NCI-H1417 (cell line): ENCODE data around the gene DHRS3.
"Not testable (repeated sequence)": the region's sequence is repeated elsewhere in the genome, so short reads cannot be mapped to it uniquely, and the experiment has no call there.

Experiments
- DNase-seq, 3 experiments: peaks; one replicate each; lab custom pipeline; 2025; lab: John Stamatoyannopoulos, UW

The DHRS3 gene

DNA sequence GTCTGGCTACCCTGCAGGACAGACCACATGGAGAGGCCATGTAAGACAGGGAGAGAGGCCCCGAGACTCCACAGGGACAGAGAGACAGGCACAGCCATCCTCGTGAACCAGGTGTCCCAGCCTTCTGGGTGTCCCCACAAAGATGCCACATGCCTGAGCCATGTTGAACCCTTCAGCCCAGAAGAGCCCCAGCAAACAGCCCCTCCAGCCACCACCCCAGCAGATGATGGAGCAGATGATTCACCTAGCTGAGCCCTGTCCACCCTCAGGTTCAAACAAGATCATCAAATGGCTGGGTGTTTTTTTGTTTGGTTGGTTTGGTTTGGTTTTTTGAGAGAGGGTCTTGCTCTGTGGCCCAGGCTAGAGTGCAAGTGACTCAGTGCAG is 78.7 kb downstream of the DHRS3 start:
- no peak for DNase-seq

DNA sequence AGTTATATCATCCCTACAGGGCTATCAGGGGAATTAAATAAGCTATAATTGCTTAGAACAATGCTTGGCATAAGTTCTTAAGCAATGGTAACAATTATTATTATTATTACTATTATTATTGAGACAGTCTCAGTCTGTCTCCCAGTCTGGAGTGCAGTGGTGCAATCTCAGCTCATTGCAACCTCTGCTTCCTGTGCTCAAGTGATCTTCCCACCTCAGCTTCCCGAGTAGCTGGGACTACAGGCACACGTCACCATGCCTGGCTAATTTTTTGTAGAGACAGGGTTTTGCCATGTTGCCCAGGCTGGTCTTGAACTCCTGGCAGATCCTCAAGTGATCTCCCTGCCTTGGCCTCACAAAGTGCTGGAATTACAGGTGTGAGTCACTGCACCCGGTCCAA is 79.5 kb downstream of the DHRS3 start:
- not testable (repeated sequence) for DNase-seq

DNA sequence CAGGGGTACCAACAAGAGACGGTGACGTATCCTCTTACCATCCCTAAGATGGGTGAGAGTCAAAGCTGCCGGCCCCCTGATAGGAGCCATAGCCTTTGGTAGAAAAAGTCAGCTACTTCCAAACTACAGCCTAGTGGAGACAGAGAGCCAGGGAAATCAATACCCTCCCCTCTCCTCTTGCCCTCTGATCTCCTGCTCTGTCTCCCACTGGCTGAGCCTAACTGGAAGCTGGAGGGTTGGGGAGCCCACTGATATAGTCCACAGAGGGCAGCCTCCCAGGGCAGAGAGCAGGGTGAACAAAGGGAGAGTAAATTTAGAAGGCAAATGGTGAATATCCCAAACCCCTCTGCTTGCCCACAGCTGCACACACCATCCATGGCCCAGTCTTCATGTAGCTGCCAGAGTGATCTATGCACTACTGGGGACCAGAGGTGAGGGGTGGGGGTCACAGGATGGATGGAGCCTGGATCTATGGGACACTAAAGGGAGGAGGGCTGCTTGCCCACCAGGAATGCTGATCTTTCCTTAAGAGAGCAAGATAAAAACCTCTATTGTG is 80.0 kb downstream of the DHRS3 start:
- no peak for DNase-seq

DNA sequence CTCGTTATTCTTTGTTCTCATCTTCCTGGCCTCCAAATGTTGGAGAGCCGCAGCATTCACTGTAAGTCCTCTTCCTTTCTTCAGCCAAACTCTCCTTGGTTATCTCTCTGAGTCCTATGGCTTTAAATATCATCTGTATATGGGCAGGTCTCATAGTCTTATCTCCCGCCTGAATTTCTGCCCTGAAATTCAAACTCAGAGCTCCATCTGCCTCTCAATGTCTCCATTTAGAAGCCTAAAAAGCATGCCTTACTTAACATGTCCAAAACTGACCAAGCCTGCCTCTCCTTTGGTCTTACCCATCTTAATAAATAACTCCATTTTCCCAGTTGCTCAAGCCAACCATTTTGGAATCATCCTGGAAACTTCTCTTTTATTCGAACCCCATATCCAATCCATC is 80.7 kb downstream of the DHRS3 start:
- DNase-seq: no peak

DNA sequence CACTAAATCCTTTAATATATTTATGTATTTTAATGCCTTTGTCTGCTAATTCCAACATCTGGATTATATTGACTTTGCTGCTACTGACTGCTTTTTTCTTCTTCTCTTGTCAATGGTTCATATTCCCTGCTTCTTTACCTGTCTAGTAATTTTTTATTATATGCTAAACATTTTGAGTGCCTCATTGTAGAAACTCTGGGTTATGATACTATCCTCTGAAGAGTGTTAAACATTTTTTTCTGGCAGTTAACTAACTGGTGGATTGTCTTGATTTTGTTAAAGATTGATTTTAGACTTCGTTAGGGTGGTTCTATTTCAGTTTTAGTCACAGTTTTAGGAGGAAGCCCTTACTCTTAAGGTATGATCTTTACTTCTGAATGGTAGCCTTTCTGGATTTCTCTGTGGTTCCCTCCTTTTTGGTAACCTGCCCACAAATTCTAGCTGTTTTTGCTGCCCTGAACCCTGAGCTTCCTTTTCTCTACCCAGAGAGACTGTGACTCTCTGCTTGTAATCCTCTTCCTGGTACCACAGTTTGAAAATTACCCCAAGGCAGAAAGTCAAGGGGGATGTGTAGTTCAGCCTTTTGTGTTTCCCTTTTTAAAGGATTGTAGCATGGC is 81.9 kb downstream of the DHRS3 start:
- DNase-seq: no peak

DNA sequence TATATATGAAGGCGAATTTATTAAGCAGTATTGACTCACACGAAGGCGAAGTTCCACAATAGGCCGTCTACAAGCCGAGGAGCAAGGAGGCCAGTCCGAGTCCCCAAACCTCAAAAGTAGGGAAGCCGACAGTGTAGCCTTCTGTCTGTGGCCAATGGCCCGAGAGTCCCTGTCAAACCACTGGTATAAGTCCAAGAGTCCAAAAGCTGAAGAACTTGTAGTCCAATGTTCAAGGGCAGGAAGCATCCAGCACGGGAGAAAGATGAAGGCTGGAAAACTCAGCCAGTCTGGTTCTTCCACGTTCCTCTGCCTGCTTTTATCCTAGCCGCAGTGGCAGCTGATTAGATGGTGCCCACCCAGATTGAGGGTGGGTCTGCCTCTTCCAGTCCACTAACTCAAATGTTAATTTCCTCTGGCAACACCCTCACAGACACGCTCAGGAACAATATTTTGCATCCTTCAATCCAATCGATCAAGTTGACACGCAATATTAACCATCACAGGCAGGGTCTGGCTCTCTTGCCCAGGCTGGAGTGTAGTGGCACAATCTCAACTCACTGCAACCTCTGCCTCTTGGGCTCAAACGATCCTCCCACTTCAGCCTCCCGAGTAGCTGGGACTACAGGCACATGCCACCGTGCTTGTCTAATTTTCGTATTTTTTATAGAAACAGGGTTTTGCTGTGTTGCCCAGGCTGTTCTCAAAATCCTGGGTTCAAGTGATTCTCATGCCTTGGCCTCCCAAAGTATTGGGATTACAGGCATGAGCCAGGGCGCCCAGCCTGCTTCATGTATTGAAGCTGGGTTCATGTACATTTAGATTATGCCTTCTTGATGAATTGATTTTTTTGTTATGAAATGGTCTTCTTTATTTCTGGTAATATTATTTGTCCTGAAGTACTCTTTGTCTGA is 85.3 kb downstream of the DHRS3 start:
- no peak for DNase-seq

DNA sequence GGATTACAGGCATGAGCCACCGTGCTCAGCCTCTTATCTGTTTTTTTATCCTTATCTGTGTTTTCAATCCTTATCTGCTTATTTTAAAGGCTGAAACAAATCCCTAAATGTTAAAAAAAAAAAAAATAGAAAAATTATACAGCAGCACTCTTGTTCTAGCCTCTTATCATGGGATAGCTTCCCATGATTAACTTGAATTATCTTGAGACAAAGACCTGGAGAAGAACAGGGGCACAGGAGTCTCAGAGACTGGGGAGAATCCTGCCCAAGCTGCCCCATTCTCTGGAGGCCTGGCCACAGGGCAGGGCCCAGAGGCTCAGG is 86.9 kb downstream of the DHRS3 start:
- DNase-seq: no peak

DNA sequence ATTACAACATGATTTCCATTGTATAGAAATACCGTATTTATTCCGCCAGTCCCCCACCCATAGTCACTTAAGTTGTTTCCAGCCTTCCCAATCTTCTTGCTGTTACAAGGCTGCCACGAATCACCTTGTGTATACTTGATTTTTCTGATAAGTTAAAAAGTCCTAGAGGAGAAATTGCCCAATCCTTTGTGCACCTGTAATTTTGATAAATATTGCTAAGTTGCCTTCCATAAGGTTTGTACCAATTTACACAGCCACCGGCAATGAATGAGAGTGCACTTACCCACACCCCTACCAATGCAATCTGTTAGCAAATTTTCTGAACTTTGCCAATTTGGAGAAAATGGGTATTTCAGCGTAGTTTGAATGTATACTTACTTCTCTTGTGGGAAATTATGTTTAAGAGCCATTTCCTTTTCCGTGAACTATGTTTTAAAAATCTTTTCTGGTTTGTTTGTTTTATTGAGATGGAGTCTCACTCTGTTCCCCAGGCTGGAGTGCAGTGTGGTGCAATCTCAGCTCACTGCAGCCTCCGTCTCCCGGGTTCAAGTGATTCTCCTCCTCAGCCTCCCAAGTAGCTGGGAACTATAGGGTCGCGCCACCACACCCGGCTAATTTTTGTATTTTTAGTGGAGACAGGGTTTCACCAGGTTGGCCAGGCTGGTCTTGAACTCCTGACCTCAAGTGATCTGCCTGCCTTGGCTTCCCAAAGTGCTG is 87.4 kb downstream of the DHRS3 start:
- no peak for DNase-seq

DNA sequence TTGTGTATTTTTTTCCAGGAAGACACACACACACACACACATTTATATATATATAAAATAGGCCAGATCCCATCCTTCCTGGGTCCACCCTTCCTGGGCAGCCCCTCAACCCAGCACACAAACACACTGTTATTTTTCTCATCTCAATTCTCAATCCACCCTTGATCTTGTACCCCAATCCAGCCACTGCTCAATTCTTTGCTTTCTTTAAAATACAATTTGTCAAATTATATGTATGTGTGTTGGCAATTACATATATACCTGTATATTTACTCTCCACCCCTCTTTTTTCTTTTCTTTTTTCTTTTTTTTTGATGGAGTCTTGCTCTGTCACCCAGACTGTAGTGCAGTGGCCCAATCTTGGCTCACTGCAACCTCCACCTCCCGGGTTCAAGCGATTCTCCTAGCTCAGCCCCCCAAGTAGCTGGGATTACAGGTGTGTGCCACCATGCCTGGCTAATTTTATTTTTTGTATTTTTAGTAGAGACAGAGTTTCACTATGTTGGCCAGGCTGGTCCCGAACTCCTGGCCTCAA is 88.3 kb downstream of the DHRS3 start:
- no peak for DNase-seq

DNA sequence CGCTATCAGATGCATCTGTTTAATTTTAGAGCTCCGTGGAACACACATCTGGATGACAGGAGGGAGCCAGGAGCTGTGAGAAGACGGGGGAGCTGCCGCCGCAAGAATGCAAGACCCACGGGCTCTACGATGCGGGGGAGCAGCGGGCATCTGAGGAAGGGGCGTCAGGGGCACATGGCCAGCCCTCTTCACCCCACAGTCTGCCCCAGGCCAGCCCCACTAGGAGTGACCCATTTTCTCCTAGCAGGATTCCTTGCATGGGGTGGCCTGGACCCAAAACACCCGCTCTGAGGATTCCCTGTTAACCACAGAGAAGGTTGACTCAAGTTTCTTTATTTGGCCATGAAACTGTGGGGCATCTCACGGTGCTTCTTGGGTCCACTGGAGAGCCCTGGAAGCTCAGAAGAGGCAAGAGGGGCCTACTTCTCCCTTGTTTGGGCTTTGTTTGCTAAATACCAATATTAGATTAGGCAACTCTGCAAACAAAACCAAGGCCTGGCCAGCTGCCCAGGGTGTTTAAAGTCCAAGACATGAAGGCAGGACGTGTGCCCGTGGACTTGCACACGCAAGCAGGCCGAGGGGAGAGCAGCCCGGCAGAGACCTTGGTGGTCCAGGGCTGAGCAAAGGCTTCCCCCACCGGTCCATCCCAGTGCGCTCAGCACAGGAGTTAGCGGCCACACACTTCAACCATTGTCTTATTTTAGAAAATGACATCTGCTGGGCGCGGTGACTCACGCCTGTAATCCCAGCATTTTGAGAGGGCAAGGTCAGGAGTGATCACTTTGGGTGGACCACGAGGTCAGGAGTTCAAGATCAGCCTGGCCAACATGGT is 89.8 kb downstream of the DHRS3 start:
- DNase-seq: no peak

DNA sequence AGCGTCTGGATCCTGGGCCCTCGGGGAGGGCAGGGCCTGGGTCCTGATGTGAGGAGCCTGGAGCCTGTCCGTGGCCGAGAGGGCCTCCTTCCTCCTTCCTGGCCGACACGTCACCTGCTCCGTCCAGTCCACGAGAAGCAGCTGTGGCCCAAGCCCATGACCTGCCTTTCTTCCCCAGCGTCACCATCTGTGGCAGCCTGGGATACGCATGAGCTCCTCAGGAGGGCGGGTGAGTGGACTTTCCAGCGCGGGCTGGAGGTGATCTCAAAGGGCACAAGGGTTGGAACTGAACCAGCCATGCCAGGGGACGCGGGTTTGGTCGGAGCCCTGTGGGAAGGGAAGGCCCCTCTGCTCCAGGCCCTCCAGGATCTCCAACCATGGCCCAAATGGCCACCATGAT is 90.4 kb downstream of the DHRS3 start:
- DNase-seq: no peak

DNA sequence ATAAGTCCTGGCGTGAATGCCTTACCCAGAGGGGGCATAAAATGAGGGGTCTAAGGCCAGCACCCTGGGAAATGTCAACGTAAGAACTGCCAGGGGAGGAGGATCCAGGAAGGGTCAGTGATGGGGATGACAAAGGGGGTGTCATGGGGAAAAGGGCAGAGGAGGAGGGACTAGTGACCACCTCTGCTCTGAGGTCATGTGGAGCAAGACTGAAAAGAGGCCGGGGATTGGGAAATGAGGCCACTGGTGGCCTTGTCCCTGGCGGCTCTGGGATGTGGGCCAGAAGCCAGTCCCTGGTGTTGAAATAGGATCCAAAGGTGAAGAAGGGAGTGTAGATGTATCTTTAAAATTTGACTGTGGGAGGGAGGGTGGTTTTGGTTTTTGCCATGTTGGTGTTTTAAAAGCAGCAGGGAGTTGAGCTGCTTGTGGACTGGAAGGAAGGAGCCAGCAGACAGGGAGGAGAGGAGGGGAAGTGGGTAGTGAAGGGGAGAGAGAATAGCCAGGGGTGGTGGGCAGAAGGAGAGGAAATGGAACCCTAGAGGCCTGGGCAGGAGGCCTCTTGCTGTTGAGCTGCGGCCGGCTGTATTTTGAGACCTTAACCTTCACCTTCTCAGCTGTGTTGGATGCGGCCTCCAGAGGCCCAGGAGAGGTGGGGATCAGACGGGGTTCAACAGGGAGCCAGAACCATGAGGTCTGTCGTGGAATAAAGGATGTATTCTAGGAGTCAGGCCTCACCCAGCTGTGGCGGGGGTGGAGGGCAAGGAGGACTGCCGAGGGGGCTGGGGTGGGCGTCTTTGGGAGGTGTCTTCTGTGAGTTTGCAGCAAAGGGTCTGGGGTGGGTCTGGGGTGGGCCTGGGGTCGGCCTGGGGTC is 92.5 kb downstream of the DHRS3 start:
- no peak for DNase-seq

DNA sequence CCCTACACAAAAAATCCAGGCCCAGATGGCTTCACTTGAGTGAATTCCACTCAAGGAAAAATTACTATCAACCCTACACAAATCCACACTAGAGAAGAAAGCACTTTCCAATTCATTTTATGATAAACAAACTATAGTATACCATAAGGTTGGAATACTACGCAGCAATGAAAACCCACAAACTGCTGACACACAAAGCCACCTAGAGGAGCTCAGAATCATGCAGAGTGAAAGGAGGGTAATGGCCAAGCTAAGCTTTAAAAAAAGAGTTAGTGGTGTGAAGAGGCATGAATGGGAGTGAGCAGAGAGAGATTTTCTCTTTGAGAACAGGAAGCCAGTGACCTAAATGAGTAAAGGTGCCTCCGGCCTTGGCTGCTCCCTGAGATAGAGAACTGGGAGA is 93.7 kb downstream of the DHRS3 start:
- DNase-seq: no peak

DNA sequence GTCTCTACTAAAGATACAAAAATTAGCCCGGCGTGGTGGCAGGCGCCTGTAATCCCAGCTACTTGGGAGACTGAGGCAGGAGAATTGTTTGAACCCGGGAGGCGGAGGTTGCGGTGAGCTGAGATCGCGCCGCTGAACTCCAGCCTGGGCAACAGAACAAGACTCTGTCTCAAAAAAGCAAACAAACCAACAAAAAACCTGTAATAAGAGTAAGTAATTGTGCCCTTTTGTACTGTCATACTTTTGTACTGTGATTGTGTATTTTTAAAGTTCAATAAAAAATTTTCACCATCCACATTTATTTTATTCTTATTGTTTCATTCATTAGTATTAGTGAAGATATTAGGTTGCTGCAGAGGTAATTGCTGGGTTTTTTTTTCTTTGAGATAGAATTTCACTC is 95.2 kb downstream of the DHRS3 start:
- not testable (repeated sequence) for DNase-seq

DNA sequence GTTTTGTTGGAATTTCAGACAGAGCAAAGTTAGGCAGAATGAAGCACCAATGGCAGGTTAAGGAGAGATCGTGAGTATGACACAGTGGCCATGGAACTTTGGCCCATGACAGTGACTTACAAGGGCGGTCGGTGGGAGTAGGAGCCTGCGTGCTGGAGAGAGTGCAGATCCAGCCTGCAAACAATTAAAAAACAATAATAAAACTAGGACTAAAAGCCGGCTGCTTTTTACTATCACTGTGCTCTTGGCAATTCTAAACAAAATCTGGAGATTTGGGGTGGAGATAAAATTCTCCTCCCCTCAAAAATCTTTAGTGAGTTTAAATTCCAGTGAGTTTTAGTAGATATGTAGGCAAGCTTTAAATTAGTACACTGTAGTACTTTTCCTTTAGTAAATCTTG is 96.9 kb downstream of the DHRS3 start:
- no peak for DNase-seq

DNA sequence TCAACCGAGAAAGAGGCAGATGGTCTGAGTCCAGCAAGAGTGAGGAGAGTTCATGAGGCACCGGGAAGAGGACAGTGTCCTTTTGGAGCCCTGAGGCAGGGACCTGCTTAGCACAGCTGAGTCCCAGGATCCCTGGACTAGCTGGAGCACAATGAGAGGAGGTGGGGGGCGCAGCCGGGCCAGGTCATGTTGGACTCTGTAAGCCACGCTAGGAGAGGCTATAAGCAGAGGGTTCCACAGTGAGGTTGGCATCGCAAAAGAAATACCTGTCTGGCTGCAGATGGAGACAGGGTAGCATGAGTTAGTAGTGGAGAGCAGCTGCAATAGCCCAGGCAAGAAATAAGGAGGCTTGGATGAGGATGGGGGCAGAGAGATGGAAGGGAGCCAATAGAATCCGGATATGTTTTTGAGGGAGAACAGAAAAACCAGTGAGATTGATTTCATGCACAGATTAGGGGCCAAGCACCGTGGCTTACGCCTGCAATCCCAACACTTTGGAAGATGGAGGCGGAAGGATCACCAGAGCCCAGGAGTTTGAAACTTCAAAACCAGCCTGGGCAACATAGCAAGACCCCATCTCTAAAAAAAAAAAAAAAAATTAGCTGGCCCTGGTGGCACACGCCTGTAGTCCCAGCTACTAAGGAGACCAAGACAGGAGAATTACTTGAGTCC is 98.2 kb downstream of the DHRS3 start:
- no peak for DNase-seq

DNA sequence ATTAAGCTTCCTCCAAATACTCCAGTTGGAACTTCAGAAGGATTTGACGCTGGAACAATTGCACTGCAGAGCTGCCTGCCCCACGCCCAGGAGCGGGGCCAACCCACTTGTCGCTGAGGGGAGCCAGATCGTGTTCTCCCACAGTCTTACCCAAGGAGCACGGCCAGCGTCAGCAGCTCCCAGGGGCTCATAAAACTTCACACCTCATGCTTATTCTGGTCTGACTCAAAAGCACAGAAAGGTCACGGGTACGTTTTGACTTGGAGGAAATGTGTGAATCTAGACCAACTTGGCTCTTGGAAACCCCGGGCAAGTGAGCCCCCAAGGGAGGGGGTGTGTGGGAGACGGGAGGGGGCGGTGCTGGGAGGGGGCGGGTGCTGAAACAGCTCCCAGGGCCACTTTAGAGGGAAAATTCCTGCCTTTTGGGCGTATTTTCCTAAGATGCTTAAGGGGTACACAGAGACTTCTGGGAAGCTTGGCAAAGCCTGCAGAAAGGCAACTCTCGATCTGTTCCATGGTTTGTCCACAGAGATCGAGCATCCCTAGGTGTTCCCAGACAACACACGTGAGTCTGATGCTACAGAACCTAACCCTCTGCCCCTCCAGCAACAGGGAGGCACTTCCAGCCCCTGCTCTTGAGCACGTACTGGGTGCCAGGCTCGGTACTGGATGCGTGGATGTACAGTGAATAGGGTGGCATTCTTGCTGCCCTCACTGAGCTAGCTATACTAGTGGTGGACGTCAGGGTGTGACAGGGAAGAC is 98.9 kb downstream of the DHRS3 start:
- no peak for DNase-seq
